HG03280 (cell line): ENCODE measurements around the gene BGN.
A peak's percentile ranks its signal among the peaks of the same experiment; 100 is the strongest.

Experiments used
- ATAC-seq: cut with Tn5 transposase; IDR thresholded peaks from one replicate; pipeline ENCODE4 v1.9.1; 2021; ENCODE audit warnings: mild to moderate bottlenecking, moderate library complexity; ENCODE audit not compliant: unreplicated experiment

Gene BGN

GRCh38 chrX:153525451-153525850, 30.7 kb downstream of the BGN start:
- ATAC-seq, result no peak

DNA sequence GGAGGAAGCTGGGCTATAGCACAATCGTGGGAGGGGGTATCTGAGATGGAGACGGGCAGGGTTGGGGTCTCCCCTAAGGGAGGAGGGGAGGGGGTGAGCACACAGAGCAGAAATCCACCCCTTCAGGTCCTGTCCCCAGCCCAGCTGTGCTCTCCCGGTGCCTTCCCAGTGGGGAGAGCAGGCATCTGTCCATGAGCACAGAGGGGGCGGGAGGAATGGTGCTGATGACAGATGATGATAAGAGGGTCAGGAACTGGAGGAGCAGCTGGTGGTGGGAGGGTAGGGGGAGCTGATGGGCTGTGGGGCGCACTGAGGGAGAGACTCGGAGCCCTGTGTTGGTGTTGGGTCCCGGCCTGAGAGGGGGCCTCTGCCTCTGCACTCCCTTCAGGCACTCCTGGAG, 31.3 kb downstream of the BGN start:
- no peak for ATAC-seq

- no peak for ATAC-seq
These were observed 32.0 kb downstream of the BGN start for GRCh38 chrX:153526801-153527200.

DNA sequence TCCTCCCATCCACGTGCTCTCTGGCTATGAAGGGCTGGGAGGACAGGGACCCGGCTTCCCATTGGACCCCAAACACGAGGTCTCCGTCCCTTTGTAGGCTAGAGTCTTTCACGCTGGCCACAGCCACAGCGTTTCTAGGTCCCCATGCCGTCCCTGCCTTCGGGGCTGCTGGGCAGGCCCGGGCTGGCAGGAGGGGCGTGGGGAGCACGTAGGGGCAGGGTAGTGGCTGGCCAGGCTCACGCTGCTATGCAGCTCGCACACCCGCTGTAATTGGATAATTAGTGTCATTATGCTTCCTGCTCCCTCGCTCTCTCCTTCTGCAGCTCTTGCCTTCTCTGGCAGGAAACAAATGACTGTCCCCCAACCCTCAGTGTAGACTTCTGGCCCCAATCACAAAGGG, 32.4 kb downstream of the BGN start:
- ATAC-seq, result no peak

DNA sequence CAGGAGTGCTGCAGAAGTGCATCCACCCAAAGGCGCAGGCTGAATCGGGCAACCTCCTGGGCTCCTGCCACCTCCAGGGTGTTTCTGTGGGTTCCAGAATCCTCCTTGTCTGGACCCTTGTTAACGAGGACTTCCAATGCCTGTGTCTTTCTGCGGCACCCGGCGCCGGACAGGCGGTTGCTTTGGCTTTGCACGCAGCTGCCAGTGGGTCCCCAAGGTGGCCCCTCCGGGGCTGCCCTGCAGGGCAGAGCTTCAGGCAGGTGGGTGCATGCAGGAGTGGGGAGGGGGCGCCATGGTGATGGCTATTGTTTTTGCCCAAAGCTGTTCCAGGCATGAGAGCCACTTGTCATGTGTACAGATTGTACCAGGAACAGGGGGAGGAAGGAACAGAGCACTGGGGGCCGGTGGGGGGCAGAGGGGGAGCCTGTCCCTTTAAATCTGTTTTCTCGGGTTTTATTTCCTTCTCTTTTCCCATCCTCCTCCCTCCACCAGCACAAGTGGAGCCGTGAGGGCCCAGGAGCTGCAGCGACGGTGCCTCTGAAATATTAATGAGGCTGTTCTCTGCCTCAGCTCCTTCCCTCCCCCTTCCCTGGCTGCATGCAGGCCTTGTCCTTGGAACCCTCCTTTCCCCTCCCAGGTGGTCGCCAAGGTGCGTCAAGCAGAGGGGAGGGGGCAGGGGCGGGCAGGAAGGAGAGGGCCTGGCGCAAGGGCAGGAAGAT, 35.8 kb downstream of the BGN start:
- no peak for ATAC-seq

DNA sequence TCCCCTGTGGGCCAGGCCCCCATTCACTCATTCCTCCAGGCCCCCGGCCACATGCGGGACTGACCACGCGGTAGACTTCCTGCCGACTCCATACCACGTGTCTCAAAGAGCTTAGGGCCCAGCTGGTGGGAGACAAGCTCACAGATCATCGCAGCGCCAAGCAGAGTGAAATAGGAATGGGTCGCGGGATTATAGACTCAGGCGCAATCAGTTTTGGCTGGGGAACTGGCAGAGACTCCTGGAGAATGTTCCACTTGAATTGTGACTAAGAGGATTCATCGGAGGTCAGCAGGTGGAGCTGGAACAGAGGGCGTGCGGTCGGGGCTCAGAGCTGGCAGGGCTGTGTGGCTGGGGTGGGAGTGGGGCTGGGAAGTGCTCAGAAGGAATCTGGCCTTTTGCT, 38.3 kb downstream of the BGN start:
- ATAC-seq, result no peak

DNA sequence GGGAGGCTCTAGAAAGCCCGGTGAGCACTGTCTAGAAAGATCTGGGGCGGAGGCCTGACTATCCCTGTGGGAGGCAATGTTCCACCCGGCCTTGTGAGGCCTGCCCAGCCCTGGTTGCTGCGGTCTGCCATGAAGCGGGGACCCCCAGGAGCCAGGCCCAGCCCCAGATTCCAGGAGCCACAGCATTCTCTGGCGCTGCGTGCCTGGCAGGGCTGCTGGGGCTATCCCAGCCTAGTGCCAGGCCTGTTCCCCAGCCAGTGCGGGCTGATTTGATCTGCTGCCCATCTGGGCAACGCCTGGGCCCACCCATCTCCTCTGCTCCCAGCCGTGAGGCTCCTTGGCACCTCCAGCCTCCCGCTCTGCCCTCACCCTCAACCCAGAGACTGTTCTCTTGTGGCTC, 42.3 kb downstream of the BGN start:
- ATAC-seq, result no peak

GRCh38 chrX:153537526-153538295, 42.9 kb downstream of the BGN start:
- ATAC-seq, result no peak

DNA sequence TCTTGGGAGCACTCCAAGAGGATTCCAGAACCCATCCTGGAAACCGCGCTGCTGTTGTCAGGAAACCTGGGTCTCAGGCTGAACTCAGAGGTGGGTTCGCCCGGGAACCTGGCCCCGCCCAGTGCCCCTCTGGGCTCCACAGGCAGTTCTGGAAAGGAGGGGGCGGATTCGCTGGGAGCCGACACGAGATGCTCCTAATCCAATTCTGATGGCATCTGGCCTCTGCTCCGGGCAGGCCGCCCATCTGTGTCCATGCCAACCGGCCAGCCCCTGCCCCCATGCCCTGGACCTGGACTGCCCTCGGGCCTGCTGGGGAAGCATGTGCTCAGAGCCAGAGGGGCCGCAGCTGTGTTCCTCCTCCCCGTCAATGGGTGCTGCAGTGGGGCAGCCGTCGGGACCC, 43.6 kb downstream of the BGN start:
- ATAC-seq, result no peak

DNA sequence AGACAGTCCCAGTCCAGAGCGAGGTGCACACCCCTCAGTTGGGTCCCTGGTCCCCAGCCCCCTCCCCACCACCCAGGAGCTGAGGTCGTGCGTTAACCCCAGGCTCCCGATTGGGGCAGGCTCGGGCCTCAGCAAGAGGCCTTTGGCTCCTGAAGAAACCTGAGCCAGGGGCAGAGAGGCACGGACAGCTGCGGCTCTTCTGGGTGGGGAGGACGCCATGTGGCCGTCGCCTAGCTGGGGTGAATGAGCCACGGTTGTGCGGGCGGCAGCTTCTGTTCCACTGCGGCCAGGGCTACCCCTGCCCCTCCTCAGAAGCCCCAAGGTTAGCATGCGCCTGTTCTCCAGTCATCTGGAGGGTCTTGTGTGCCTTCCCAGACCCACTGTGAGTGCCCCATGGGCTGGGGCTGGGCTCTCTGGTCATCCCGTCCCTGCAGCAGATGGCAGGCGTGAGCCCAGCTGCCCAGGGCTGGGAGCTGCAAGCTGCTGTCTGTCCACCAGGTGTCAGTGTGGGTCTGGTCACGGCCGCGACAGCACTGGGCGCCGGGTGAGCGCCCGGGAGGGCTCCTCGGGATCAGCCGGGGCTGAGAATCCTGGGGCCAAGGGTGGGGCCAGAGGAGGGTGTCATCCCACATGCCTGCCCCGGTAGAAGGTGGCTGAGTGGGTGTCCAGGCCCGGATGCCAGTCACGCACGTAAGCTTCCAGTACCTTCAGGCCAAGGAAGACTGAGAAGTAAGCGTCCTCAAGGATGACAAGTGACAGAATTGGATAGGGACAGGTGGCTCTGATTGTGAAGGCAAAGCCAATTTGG, 44.6 kb downstream of the BGN start:
- peak; percentile 57 for ATAC-seq

DNA sequence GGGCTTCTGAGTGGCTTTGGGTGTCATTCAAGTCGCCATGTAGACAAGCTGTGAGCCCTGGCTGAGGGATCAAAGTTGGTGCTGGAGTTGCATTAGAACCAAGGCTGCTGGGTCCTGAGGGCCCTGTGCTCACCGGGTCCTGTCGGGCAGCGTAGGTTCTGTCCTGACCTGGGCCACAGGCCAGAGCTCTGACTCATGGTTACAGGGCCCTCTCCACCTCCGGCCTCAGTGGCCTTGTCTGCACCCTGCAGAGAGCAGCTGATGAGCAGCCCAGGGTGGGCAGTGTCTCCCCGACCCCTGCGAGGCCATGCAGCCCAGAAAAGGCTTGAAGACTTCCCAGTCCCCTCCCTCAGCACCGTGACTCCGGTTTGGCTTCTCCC, 45.2 kb downstream of the BGN start:
- ATAC-seq, result no peak

- ATAC-seq, result no peak
These were observed 49.9 kb downstream of the BGN start for GRCh38 chrX:153544727-153545126.

- no peak for ATAC-seq
These were observed 51.6 kb downstream of the BGN start for GRCh38 chrX:153546386-153546785.

- no peak for ATAC-seq
These were observed 52.4 kb downstream of the BGN start for GRCh38 chrX:153547195-153547594.

GRCh38 chrX:153549231-153549630, 54.5 kb downstream of the BGN start:
- no peak for ATAC-seq

DNA sequence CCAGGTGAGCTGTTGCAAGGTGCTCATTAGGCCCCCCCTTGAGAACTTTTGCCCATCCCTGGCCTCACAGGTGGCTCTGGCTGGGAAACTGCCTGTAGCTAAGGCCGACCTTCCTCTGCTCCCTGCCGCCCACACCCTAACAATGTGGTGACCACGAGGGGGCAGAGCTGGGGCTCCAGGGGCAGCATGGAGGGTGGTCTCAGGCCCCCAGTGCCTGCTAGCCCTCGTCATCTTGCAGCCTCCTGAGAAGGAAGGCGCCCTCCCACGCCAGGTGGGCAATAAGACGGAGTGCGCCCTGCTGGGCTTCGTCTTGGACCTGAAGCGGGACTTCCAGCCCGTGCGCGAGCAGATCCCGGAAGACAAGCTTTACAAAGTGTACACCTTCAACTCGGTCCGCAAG, 55.0 kb downstream of the BGN start:
- ATAC-seq, result no peak

DNA sequence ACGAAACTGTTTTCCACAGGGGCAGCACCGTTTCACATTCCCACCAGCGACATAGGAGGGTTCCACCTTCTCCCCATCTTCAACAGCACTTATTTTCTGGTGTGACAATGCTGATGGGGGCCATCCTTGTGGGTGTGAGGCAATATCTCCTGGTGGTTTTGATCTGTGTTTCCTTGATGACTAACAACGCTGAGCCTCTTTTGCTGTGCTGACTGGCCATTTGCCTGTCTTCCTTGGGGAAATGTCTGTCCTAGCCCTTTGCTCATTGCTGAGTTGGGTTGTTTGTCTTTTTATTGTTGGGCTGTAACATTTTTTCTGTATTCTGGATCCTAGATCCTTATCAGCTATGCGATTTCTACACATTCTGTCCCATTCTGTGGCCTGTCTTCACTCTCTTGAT, 56.4 kb downstream of the BGN start:
- no peak for ATAC-seq

GRCh38 chrX:153554519-153555167, 59.9 kb downstream of the BGN start:
- no peak for ATAC-seq

DNA sequence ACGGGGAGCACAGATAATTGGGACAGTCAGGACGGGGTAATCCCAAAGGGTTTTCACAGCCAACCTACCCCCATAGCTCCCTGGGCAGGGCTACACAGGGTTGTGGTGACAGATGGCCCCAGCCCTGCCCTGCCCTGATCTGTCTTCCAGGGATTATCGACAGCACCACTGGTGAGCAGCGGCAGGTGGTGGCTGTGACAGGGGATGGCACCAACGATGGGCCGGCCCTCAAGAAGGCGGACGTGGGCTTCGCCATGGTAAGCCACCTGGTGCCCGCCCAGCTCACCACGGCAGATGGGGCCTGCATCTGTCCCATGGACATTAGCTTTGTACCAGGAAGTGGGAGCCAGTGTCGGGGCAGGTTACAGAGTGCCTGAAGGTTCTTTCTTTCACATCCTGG, 62.0 kb downstream of the BGN start:
- ATAC-seq, result no peak

DNA sequence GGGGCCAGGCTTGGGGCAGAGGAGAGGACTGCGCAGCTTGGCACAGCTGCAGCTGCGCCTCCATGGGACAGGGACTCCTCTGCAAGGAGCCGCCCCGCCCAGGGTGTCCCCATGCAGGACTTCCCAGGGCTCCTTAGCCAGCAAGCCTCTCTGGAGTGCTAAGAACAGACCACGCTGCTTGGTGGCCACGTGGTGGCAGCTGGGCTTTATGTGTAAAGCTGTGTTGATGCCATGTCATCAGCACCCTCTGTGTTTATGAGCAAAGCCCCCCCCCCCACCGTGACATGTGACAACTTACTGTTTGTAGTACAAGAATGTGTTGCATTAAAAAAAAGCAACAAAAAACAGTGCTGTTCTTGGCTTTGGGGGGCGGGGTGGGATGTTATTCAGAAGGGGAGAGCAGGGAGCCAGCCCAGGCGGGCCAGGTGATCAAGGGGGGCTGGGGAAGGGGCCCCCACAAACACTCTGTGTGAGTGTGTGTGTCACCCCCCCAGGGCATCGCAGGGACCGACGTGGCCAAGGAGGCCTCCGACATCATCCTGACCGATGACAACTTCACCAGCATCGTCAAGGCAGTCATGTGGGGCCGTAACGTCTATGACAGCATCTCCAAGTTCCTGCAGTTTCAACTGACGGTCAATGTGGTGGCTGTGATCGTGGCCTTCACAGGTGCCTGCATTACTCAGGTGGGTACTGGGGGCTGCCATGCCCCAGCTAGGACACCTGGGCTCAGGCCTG, 63.0 kb downstream of the BGN start:
- no peak for ATAC-seq
